GM23248 (cell line): ENCODE data around the gene MRPL37. TPM values are rescaled to one million over a fixed set of nuclear protein-coding genes. Genes with fewer than 3 reads are reported as not detected.

Source experiments
- DNase-seq: peaks from one replicate; pipeline ENCODE4 v3.0.0-alpha.2; 2015
- H2AFZ ChIP-seq: fragments of 200-600 bp; sonication (generic); 2 replicates; pipeline ENCODE4 v1.6.1; 2016; ENCODE audit warnings: antibody characterized with exemption
- H3F3A ChIP-seq: fragments of 200-600 bp; sonication (generic); 2 replicates; pipeline ENCODE4 v1.6.1; 2016; ENCODE audit warnings: mild to moderate bottlenecking, antibody characterized with exemption, mixed run types; ENCODE audit not compliant: insufficient read depth
- H3K27ac ChIP-seq: fragments of 200-600 bp; sonication (generic); 2 replicates; pipeline ENCODE4 v1.5.1; 2016; ENCODE audit warnings: mild to moderate bottlenecking
- H3K27me3 ChIP-seq: fragments of 200-600 bp; sonication (generic); replicated peaks from 2 replicates; pipeline ENCODE4 v1.6.1; 2016; ENCODE audit warnings: mild to moderate bottlenecking; ENCODE audit not compliant: insufficient read depth
- H3K36me3 ChIP-seq: fragments of 200-600 bp; sonication (generic); 2 replicates; pipeline ENCODE4 v1.6.1; 2016; ENCODE audit warnings: low read depth, mild to moderate bottlenecking
- H3K4me1 ChIP-seq: fragments of 200-600 bp; sonication (generic); 2 replicates; pipeline ENCODE4 v1.6.1; 2016; ENCODE audit warnings: mild to moderate bottlenecking; ENCODE audit not compliant: insufficient read depth
- H3K4me2 ChIP-seq: fragments of 200-600 bp; sonication (generic); one replicate; pipeline ENCODE4 v1.6.1; 2016; ENCODE audit warnings: mild to moderate bottlenecking; ENCODE audit not compliant: unreplicated experiment
- H3K4me3 ChIP-seq: fragments of 200-600 bp; sonication (generic); 2 replicates; pipeline ENCODE4 v1.5.1; 2016; ENCODE audit warnings: mild to moderate bottlenecking
- H3K79me2 ChIP-seq: fragments of 200-600 bp; sonication (generic); 2 replicates; pipeline ENCODE4 v1.6.1; 2016; ENCODE audit warnings: mild to moderate bottlenecking; ENCODE audit not compliant: insufficient read depth
- H3K9ac ChIP-seq: fragments of 200-600 bp; sonication (generic); 2 replicates; pipeline ENCODE4 v1.6.1; 2016; ENCODE audit warnings: mild to moderate bottlenecking
- H3K9me2 ChIP-seq: fragments of 200-600 bp; sonication (generic); 2 replicates; pipeline ENCODE4 v1.6.1; 2016; ENCODE audit warnings: mixed run types, mild to moderate bottlenecking, moderate library complexity; ENCODE audit not compliant: insufficient read depth
- H3K9me3 ChIP-seq: fragments of 200-600 bp; sonication (generic); one replicate; pipeline ENCODE4 v1.6.1; 2017; ENCODE audit warnings: low read depth
- H4K20me1 ChIP-seq: fragments of 200-600 bp; sonication (generic); 2 replicates; pipeline ENCODE4 v1.6.0; 2016; ENCODE audit not compliant: insufficient read depth
- EZH2 ChIP-seq: fragments of 200-600 bp; sonication (generic); IDR thresholded peaks from 2 replicates; pipeline ENCODE4 v1.6.1; 2018; ENCODE audit warnings: antibody characterized with exemption, mild to moderate bottlenecking; ENCODE audit not compliant: insufficient read depth, poor library complexity, severe bottlenecking
- EZH2phosphoT487 ChIP-seq: fragments of 200-600 bp; sonication (generic); IDR thresholded peaks from 2 replicates; pipeline ENCODE4 v1.6.1; 2018; ENCODE audit warnings: antibody characterized with exemption, moderate library complexity, mild to moderate bottlenecking, low read depth; ENCODE audit not compliant: insufficient read depth
- WGBS, 2 experiments: methylation state at CpG; one replicate each; pipeline ENCODE4 v1.1.6; 2015 to 2017; ENCODE audit warnings: low lambda C conversion rate in 2 of 2, low coverage in 1 of 2; ENCODE audit errors: missing lambda C conversion rate in 2 of 2; 5-methylcytosine and 5-hydroxymethylcytosine counted together
- in situ Hi-C: fragments of 300-500 bp; cut with MboI; formaldehyde crosslinking; loops from 2 replicates; pipeline ENCODE4 v1.15.0; 2020
- polyA plus RNA-seq: library from polyadenylated mRNA; unstranded; fragments of >200 nt; fragmentation: Nextera tagmentation; extraction: Ambion mirVana; gene quantifications from 2 replicates; pipeline ENCODE4 v1.2.1, GENCODE V29; 2016
- total RNA-seq: library from RNA; depleted of rRNA; stranded (reverse); fragments of >200 nt; shearing (Covaris generic); gene quantifications from 2 replicates; pipeline ENCODE4 v1.2.3, GENCODE V29; 2014

Gene MRPL37
- total and polyA plus RNA-seq, 2 experiments from 2014 or later = 91.3 to 113 TPM

- H3F3A ChIP-seq = peaks cover 26% of the 10 kb centered on the region
- 96 to 98% methylated on average over 16 of the region's 16 CpGs for WGBS, 2 experiments
- H3K36me3 ChIP-seq = no peaks in the 10 kb centered on the region
- TF ChIP-seq EZH2 = no peak
- no peak for TF ChIP-seq EZH2phosphoT487
- H2AFZ ChIP-seq = no peak overlapping the region
- H3K27ac ChIP-seq = no peak overlapping the region
- no peak for DNase-seq
- no peak overlapping the region for H3K4me2 ChIP-seq
- peaks cover 34% of the 10 kb centered on the region for H3K4me1 ChIP-seq
- no peaks in the 10 kb centered on the region for H3K9me2 ChIP-seq
- no peaks in the 10 kb centered on the region for H3K79me2 ChIP-seq
- no peak overlapping the region for H3K4me3 ChIP-seq
- in situ Hi-C loops = no loop called here
- no peaks in the 10 kb centered on the region for H3K9me3 ChIP-seq
- H3K27me3 ChIP-seq = no peaks in the 10 kb centered on the region
- H4K20me1 ChIP-seq = no peaks in the 10 kb centered on the region
- H3K9ac ChIP-seq = no peak overlapping the region
Observed at GRCh38 chr1:54223441-54224202, 23.7 kb downstream of the MRPL37 start.

- peaks cover 20% of the 10 kb centered on the region for H3F3A ChIP-seq
- H3K79me2 ChIP-seq = no peaks in the 10 kb centered on the region
- no peaks in the 10 kb centered on the region for H4K20me1 ChIP-seq
- no peaks in the 10 kb centered on the region for H3K9me3 ChIP-seq
- no peaks in the 10 kb centered on the region for H3K27me3 ChIP-seq
- no peak overlapping the region for H3K9ac ChIP-seq
- no peak overlapping the region for H3K27ac ChIP-seq
- H2AFZ ChIP-seq = no peak overlapping the region
- DNase-seq = no peak
- peaks cover 34% of the 10 kb centered on the region for H3K4me1 ChIP-seq
- in situ Hi-C loops = no loop called here
- TF ChIP-seq EZH2phosphoT487 (no peak), EZH2 (no peak)
- no peak overlapping the region for H3K4me3 ChIP-seq
- no peaks in the 10 kb centered on the region for H3K36me3 ChIP-seq
- H3K9me2 ChIP-seq = no peaks in the 10 kb centered on the region
- WGBS, 2 experiments = 85 to 94% methylated on average over 6 of the region's 6 CpGs
- no peak overlapping the region for H3K4me2 ChIP-seq
Observed at GRCh38 chr1:54224233-54224632, 24.3 kb downstream of the MRPL37 start.

- 91 to 92% methylated on average over 6 of the region's 6 CpGs for WGBS, 2 experiments
- Histone ChIP-seq H3K4me1 (peaks cover 27% of the 10 kb centered on the region), H3K36me3 (no peaks in the 10 kb centered on the region)
Observed at GRCh38 chr1:54225378-54225777, 25.4 kb downstream of the MRPL37 start.

GRCh38 chr1:54225986-54226559 is 26.1 kb downstream of the MRPL37 start:
- 83 to 84% methylated on average over 20 of the region's 20 CpGs for WGBS, 2 experiments
- Histone ChIP-seq H3K9me2 (no peaks in the 10 kb centered on the region), H3K4me2 (no peak overlapping the region), H3K4me3 (no peak overlapping the region), H3K4me1 (peaks cover 25% of the 10 kb centered on the region), H3K36me3 (no peaks in the 10 kb centered on the region), H2AFZ (no peak overlapping the region), H3K79me2 (no peaks in the 10 kb centered on the region), H3K9me3 (no peaks in the 10 kb centered on the region), H4K20me1 (no peaks in the 10 kb centered on the region), H3K9ac (peak overlapping the region; percentile 36; the same call in 1 of the 2 replicates), H3F3A (peaks cover 12% of the 10 kb centered on the region), H3K27ac (0 out of 2 replicates have a peak overlapping the region, but pooled peaks have one; percentile 66), H3K27me3 (no peaks in the 10 kb centered on the region)
- in situ Hi-C loops = no loop called here
- TF ChIP-seq EZH2phosphoT487 (no peak), EZH2 (no peak)
- DNase-seq = no peak

More at GRCh38 chr1:54225378-54225777, 25.4 kb downstream of the MRPL37 start:
- no peak for DNase-seq
- no peak for TF ChIP-seq EZH2phosphoT487
- no peak for TF ChIP-seq EZH2
- H4K20me1 ChIP-seq = no peaks in the 10 kb centered on the region
- no peaks in the 10 kb centered on the region for H3K27me3 ChIP-seq
- no peaks in the 10 kb centered on the region for H3K79me2 ChIP-seq
- H3K9me2 ChIP-seq = no peaks in the 10 kb centered on the region
- no peak overlapping the region for H3K4me3 ChIP-seq
- H2AFZ ChIP-seq = no peak overlapping the region
- H3K9ac ChIP-seq = no peak overlapping the region
- in situ Hi-C loops = no loop called here
- H3K27ac ChIP-seq = no peak overlapping the region
- no peak overlapping the region for H3K4me2 ChIP-seq
- peaks cover 12% of the 10 kb centered on the region for H3F3A ChIP-seq
- no peaks in the 10 kb centered on the region for H3K9me3 ChIP-seq
